Kidney glomerular epithelial cell (primary cell): ENCODE measurements around the gene PPP6R2.
"Not testable (repeated sequence)": the region's sequence is repeated elsewhere in the genome, so short reads cannot be mapped to it uniquely, and the experiment has no call there.

Experiments
- DNase-seq: peaks from one replicate; lab custom pipeline; 2025; lab: John Stamatoyannopoulos, UW

PPP6R2 gene

DNA sequence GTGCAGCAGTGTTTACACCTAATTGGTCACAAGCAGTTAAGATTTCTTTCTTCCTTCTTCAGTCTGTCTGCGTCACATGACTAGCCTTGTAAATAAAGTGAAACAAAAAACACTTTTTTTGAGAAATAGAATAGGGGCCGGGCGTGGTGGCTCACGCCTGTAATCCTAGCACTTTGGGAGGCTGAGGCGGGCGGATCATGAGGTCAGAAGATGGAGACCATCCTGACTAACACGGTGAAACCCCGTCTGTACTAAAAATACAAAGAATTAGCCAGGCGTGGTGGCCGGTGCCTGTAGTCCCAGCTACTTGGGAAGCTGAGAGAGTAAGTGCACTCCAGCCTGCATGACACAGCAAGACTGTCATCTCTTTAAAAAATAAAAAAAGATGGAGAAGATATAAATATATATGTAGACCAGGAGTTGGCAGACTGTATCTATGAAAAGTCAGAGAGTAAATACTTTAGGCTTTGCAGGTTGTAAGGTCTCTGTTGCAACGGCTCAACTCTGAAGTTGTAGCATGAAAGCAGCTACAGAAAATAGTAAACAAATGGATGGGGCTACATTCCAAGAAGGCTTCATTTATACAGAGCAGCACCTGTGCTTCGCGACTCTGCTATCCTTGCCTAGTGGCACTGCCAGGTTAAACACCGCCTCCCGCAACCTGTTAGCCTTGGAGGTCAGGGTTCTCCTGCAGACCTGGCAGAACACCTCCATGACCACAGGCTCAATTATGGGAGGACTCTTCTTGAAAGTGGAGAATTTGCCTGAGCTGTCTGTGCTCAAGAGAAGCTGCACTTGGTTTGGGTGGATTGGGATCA, 55.9 kb downstream of the PPP6R2 start:
- no peak for DNase-seq

DNA sequence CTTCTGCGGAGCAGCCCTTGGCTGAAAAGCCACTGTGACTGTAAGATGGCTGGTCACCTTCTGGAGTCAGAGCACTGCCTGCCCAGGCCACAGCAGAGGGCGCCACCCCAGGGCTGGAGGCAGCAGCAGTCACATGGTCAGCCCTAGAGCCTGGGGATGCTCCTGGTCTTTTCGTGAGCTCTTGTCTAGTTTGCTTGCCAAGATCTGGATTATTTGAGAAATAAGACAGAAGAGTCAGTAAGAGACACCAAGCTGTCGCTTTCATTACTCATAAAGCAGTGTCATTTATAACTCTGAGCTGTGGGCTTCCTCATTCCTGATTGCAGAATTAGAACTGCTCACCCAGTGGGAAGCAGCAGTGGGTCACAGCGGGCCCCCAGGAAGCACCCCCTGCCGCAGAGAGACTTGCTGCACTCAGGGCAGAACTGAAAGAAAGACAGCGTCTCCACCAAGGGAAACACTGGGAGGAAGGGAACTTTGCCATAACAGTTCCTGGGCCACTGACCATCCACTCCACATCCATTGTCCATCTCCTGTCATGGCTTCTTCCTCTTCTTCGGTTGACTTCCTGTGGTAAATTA, 56.7 kb downstream of the PPP6R2 start:
- DNase-seq, result no peak

DNA sequence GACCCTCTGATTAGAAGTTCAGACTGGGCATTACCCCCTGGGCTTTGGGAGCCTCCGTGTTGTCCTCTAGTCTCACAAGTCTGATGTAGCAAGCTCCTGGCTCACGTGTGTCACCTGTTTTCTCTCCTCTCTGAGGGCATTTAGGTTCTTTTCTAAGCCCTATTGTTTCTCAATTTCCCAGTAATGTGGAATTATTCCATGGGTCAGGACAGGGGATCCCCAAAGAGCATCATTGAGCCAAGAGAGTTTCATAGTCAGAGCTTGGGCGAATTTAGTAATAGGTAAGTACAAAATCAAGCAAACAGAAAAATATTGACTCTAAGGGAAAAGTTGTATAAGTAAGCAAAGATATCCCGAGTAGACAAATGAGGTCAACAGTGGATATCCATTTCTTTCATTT, 57.3 kb downstream of the PPP6R2 start:
- no peak for DNase-seq

DNA sequence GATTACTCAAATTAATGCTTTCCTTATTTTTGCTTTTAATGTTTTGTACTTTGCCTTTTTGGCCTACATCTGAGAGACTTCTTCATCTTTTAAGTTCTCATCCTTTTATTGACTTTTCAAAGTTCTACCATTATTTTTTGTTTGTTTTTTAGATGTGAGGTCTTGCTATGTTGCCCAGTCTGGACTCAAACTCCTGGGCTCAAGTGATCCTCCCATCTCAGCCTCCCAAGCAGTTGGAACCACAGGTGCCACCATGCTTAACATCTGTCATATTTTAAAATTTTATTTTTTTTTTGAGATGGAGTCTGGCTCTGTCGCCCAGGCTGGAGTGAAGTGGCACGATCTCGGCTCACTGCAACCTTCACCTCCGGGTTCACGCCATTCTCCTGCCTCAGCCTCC, 57.8 kb downstream of the PPP6R2 start:
- DNase-seq, result no peak

DNA sequence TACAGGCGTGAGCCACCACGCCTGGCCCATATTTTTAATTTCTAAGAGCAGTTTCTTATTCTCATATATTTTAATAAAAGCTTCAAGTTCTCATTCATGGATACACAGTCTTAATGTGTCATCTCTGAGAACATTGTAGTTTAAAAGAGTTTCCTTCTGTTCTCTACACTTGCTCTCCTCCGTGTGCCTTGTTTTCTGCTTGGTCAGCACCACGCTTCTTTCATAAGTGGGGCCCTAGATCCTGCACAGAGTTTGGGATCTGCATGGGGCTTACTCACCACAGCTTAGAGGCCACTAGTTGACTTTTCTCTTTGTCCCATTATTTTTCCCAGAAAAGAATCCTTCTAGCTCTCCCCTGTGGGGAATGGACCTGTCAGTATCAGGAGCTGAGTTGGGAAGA, 58.8 kb downstream of the PPP6R2 start:
- no peak for DNase-seq

DNA sequence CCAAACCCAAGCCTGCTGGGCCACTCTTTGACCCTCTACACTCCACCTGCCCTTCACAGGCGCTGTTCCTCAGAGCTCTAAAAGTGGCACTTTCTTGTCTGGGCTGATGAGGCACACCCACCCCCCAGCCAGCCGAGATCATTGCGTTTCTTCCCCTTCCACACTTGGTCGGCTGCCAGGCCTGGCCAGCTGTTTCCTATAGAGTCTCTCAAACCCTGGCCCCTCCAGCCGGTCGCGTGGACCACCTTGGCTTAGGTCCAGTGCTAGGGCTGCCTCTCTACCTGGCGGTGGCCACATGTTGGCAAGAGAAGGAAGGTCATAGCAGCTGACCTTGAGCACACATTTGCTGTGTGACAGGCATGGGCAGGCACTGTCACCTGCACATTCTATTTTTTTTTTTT, 60.6 kb downstream of the PPP6R2 start:
- DNase-seq, result no peak

DNA sequence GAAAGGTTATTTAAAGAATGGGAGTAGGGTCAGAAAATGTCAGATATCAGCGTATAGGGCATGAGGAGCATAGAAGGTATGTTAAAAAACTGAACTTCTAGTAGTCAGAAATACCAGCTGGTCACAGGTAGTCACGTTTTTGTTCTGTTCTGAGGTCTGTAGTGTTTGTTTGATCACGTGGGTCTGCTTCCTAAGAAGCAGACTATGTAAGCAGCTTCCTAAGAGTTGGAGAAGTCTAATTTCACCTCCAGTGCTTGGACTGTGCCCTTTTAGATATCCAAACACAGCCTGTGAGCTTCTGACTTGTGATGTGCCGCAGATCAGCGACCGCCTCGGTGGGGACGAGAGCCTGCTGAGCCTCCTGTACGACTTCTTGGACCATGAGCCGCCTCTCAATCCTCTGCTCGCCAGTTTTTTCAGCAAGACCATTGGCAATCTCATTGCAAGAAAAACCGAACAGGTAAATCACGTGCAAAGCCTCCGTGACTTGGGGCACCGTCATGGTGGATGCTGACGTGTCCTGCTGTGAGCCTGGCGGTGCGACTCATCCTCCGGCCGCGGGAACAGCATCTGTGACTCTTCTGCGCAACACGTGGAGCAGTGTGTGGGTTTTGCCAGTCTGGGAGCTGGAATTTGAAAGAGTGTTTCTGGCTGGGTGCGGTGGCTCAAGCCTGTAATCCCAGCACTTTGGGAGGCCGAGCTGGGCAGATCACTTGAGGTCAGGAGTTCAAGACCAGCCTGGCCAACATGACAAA, 63.5 kb downstream of the PPP6R2 start:
- DNase-seq, result no peak

DNA sequence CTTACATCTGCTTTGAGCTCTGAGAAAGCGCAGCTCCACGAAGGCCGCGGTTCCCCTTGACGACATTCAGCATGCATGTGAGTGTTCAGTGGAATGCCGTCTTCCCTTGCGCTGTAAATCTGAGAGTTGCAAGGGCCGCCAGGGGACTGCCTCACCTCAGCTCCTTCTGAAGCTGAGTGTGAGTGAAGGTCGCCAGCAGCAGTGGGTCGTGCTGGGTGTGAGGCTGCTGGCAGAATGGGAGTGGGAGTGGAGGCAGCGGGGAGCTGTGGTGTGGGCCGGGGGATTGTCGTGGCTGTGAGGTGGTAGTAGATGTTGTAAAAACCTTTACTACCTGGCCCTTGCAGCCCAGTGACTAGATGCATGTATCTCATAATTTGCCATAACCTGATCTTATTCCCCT, 65.2 kb downstream of the PPP6R2 start:
- DNase-seq, result no peak

DNA sequence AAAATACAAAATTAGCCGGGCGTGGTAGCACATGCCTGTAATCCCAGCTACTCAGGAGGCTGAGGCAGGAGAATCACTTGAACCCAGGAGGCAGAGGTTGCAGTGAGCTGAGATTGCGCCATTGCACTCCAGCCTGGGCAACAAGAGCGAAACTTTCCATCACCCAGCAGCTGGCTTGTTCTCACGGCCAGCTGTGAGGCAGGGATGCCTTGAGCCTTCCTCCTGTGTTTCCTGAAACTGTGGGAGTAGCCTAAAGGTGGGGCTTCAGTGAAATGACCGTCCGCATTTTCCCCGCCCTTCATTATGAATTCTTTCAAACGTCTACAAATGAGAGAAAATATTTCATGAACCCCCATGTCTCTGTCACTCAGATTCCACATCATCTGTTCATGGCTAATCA, 65.8 kb downstream of the PPP6R2 start:
- not testable (repeated sequence) for DNase-seq

DNA sequence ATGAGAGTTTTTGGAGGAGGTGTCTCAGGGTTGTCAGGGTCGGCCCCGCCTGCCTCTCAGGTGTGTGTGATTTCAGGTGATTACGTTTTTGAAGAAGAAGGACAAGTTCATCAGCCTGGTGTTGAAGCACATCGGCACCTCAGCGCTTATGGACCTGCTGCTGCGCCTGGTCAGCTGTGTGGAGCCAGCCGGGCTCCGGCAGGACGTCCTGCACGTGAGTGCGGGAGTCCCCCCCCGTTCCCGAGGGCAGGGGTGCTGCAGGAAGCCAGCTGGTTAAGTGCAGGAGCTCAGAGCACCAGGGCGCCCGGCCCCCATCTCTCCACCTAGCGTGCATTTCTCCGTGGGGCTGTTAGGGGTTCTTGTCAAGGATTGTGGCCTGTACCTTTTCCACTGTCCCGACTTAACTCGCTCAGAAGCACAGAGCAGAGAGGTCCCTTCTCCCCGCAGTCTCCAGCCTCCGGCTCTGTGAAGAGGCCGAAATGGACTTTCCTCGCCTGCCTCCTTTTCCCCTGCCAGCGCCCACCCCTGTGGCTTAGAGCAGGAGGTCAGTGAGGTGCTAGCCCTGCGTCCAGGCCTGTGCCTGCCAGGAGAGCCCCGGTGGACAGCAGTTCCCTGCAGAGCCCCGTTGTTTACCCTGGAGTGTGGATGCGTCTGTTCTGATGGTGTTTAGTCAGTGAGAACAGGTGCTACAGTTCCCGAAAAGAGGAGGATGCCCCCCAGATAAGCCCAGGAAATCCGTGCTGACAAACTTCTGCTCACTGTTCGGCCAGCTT, 71.5 kb downstream of the PPP6R2 start:
- no peak for DNase-seq

DNA sequence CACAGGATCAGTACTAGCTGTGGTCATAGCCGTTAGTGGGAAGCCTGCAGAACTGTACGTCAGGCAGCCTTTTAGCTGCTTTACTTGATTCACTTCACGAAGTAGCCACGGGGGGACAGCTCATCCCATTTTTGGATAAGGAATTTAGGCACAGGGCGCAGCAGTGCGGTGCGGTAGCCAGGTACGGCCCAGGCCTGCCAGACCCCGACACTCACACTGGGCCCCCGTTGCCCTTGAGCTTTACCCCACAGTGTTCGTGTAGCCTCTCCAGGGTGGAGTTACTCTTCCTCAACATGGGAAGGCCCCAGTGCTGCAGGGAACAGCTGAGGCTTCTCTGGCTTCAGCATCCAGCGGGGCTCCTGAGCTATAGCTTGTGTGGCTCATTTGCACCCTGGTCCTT, 72.3 kb downstream of the PPP6R2 start:
- DNase-seq, result no peak

DNA sequence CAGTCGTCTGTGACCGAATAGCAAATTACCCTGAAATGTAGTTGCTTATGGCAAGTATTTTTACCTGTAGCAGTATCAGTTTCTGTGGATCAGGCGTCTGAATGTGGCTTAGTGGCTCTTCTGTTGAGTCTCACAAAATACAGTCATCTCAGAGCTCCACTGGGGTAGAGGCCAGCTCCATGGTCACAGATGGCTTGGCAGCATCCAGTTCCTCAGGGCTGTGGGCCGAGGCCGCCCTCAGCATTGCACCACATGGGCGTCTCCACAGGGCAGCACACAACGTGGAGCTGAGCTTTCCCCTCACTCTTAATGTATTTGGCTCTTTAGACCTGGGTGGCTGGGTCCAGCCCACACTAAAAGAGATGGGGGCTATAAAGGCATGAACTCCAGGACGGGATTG, 73.9 kb downstream of the PPP6R2 start:
- no peak for DNase-seq

DNA sequence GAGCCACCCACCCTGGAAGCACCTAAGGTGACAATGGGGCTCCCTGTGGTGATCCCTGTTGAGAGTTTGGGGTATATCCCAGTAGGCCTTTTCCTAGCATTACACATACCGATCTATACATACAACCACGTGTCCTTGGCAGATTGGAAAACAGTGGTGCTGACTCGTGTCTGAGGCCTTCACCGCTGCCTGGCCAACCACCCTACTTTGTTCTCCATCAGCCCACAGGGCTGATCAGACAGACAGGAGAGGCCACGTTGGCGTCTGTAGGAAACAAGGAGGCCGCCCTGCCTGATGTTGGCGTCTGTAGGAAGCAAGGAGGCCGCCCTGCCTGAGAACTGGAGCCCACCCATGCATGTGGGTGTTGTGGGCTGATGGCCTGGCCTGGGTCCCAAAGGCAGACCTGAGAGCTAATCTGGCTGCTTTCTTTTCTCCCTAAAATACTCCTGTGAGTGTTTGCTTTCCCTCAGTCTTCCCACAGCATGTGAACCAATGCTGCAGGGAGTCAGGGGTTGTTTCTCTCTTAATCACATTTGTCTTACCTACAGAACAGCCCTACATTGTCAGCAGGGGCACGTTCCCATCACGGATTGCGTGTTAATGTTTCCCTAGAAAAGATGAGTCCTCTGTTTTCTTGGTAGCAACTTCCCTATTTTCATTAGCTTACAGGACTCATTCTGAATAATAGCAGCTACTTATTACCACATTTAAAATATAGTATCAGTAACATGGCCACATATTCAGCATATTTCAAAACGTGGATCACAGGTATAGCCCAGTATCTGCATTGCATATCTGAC, 74.5 kb downstream of the PPP6R2 start:
- DNase-seq, result no peak

DNA sequence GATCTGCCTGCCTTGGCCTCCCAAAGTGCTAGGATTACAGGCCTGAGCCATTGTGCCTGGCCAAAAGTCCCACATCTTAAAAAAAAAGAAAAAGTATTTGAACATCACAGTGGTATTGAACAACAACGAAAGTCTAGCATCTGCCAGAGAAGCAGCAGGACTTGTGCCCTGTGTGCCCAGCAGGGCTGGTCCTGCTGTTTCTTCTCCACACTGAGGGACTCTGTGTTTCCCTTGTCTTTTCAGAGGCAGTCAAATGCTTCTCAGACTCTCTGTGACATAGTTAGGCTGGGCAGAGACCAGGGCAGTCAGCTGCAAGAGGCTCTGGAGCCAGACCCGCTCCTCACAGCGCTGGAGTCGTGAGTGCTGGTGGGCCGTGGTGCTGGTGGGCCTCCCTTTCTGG, 75.5 kb downstream of the PPP6R2 start:
- no peak for DNase-seq

DNA sequence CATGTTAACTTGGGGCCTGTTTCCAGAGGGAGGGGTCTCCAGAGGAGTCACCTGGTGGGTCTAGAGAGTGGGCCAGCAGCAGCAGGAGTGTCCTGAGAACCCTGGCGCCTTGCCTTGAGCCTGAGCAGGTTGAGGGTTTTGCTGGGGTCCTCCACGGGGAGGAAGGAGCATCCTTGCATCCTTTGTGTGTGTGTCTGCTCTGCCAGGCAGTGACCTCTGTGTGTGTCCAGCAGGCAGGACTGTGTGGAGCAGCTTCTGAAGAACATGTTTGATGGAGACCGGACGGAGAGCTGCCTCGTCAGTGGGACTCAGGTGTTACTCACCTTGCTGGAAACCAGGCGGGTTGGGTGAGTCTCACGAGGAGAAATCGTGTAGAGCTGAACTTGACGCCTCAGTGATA, 76.0 kb downstream of the PPP6R2 start:
- DNase-seq, result no peak

DNA sequence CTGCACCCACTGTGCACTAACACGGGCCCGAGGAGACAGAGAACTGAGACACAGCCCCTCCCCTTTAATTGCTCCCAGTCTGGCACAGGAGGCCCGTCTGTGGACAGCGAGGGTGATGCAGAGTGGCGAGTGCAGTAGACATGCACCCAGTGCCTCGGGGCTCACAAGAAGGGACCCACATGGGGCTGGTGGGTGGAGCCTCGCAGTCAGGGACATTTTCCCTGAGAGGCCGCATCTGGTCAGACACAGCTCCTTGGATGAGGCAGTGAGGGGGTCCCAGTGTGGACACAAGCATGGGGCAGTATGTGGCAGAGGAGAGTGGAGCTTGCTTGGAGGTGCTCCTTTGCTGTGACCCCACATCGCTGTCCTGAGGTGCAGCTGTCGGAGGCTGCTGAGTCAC, 76.9 kb downstream of the PPP6R2 start:
- no peak for DNase-seq

DNA sequence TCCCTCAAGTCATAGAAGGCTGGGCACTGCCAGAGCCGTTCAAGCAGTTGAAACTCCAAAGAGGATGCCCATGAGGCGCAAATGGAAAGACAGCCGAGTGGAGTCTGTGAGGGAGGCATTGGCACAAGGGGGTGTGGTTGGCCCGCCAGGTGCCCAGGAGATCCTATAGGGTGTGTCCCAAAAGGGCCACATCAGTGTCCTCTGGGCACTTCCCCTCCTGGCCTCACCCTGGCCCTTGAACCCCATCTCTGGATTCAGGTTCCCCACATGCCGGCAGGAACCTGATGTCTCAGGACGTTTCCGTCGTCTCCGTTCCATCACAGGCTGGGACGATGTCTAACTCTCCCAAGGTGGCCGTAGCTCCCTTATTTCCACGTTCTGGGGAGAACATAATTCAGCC, 77.5 kb downstream of the PPP6R2 start:
- DNase-seq, result no peak

DNA sequence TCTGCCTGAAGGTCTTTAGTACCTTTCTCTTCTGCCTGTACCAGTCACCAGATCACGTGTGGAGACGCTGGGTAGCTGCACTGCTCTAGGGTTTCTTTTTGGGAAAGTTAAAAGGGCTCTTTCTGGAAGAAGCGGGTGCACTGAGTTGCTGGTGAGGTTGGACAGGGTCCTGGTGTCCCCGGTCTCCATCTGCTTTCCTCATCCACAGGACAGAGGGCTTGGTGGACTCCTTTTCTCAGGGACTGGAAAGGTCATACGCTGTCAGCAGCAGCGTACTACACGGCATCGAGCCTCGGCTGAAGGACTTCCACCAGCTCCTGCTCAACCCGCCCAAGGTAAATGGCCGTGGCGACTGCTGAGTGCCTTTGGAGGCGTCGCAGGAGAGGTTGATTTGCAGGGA, 78.9 kb downstream of the PPP6R2 start:
- no peak for DNase-seq

DNA sequence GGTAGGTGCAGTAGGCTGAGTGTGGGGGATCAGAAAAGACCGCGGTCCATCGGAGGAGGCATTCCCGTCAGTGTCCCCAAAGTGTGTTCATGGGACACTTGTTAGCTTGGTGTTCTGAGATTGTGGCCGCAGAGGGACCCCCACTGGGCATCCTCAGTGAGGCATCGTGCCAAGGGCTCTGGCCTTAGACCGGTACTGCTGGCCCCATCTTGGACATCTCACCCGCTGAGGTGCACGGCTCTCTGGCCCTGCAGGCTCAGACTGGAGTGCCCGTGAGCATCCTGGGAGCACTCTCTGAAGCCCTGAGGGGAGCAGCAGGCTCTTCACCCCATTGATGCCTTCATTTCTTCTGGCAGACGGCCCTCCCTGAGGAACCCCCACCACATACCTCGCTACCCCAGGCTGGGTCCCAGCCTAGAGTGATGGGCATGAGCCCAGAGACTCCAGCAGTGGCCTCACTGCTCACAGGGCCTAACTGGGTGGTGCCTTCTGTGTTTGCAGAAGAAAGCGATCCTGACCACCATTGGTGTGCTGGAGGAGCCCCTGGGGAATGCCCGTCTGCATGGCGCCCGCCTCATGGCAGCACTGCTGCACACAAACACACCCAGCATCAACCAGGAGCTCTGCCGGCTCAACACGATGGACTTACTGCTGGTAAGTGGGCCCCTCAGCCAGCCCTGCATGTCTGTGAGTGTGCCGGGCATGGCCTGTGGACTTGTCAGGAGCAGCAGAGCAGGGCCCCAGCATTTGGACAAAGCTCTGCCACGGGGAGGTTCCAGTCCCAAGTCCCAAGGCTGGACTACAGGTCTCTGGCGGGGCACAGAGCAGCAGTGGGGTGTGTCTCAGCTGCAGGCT, 80.1 kb downstream of the PPP6R2 start:
- DNase-seq, result no peak

DNA sequence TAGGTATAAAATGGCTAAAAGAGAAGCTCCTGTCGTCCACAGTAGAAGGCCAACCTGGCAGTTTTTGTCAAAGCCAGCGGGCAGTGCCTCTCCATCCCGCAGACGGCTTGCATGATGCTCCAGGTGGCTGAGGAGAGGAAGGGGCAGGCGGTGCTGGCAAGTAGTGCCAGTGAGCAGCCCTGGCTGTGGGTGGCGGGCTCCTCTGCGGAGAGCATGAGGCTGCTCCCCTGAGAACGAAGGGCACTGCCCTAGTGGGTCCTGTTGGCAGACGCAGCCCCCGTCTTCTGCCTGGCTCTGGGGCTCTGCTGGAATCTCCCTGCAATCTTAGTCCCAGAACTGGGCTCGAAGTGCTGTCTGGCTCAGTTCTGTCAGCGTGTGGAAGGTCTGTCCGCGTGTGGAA, 80.8 kb downstream of the PPP6R2 start:
- no peak for DNase-seq
